Kidney (tissue), 14 donors: ENCODE measurements around the gene RIT2. TPM values are rescaled to one million over a fixed set of nuclear protein-coding genes. Genes with fewer than 3 reads are reported as not detected.
A peak's percentile ranks its signal among the peaks of the same experiment; 100 is the strongest.

Source experiments
- DNase-seq, 5 donors: peaks; one replicate each; pipeline ENCODE4 v3.0.0-alpha.2; 2013 to 2020
- FAIRE-seq: peaks from 2 replicates; lab custom pipeline; 2012; peaks lifted over from hg19 to GRCh38; lab: Jason Lieb, UNC
- H3K27ac ChIP-seq, 2 donors: one replicate each; pipeline ENCODE4 v1.7.0; 2013; ENCODE audit warnings: low read depth in 2 of 2, low read length in 2 of 2, inconsistent platforms in 1 of 2
- H3K27me3 ChIP-seq: one replicate; pipeline ENCODE4 v1.7.1; 2013; ENCODE audit warnings: low read length, inconsistent platforms; ENCODE audit not compliant: control insufficient read depth, insufficient read depth
- H3K36me3 ChIP-seq, 3 donors: one replicate each; pipeline versions ENCODE4 v1.7.0 to v1.7.1; 2013; ENCODE audit warnings: low read length in 3 of 3, control low read depth in 1 of 3, inconsistent platforms in 1 of 3; ENCODE audit not compliant: insufficient read depth in 3 of 3, control insufficient read depth in 2 of 3
- H3K4me1 ChIP-seq, 3 donors: one replicate each; pipeline versions ENCODE4 v1.7.0 to v1.7.1; 2013; ENCODE audit warnings: low read length in 3 of 3, inconsistent platforms in 1 of 3, low read depth in 1 of 3; ENCODE audit not compliant: control insufficient read depth in 2 of 3, insufficient read depth in 2 of 3
- H3K4me3 ChIP-seq, 3 donors: one replicate each; pipeline versions ENCODE4 v1.7.0 to v1.8.1; 2013; ENCODE audit warnings: low read length in 3 of 3, control low read depth in 1 of 3, inconsistent platforms in 1 of 3
- H3K9ac ChIP-seq, 3 donors: one replicate each; pipeline versions ENCODE4 v1.7.0 to v1.7.1; 2013; ENCODE audit warnings: low read length in 3 of 3, control low read depth in 1 of 3, inconsistent platforms in 1 of 3
- H3K9me3 ChIP-seq, 3 donors: one replicate each; pipeline versions ENCODE4 v1.7.0 to v1.7.1; 2013; ENCODE audit warnings: low read length in 3 of 3, control low read depth in 1 of 3, inconsistent platforms in 1 of 3; ENCODE audit not compliant: control insufficient read depth in 2 of 3, insufficient read depth in 1 of 3
- intact Hi-C: fragments of 100-400 bp; cut with DNase I; formaldehyde crosslinking; loops from one replicate; pipeline ENCODE4 v1.11.1; 2022
- polyA plus RNA-seq: library from polyadenylated mRNA; stranded (reverse); fragments of 350-450 nt; fragmentation: Illumina TruSeq; extraction: RNeasy Lipid Tissue Mini Kit (QIAGEN cat#74804); gene quantifications from one replicate; pipeline ENCODE4 v1.2.3, GENCODE V29; 2014; ENCODE audit warnings: low read depth, low replicate concordance; ENCODE audit not compliant: insufficient read depth
- total RNA-seq: library from RNA; stranded (reverse); fragmentation: NEBNext Ultra II Directional; extraction: Animal tissue kit (Norgen Biotek cat#: 25700); gene quantifications from one replicate; pipeline ENCODE4 v1.2.1, GENCODE V29; 2021
- TF ChIP-seq, protein P1 (sequence below): IDR thresholded peaks from 3 replicates; pipeline ENCODE4 v1.5.1; 2012; ENCODE audit warnings: mild to moderate bottlenecking, moderate library complexity, borderline replicate concordance; ENCODE audit not compliant: insufficient read depth; ENCODE audit errors: extremely low read depth
- donor health status: control.
- donor health status: control.
- donor health status: control.
- donor health status: control.
- donor health status: control.
- donor health status: DM: yes; HTN: yes; CAD: no.
- donor health status: Normal renal cell carcinoma (clear cell type).

Gene RIT2
- total and polyA plus RNA-seq, 2 donors from 2014 or later = not detected

DNA sequence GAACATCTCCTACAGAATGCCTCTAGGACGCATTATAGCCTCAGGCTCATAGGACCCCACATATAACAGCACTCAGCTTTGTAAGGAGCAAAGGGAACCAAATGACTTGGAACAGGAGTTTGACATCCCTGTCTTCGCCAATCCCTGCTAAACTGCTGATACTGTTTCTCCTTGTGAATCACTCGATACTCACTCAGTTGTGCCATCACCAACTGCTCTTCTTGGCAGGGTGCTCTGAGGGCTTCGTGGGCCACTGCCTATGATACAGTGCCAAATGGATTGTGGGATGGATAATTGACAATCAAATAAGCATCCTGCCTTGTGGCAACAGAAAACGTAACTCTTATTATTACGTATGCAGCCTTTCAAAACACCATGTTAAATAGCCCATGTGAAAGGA is 396.3 kb downstream of the RIT2 start:
- H3K4me3 ChIP-seq = no peak overlapping the region
- H3K9ac ChIP-seq = no peak overlapping the region
- H3K9me3 ChIP-seq = no peaks in the 10 kb centered on the region
- H3K36me3 ChIP-seq = no peaks in the 10 kb centered on the region
- no peak overlapping the region for H3K27ac ChIP-seq
- TF ChIP-seq, protein P1, sequence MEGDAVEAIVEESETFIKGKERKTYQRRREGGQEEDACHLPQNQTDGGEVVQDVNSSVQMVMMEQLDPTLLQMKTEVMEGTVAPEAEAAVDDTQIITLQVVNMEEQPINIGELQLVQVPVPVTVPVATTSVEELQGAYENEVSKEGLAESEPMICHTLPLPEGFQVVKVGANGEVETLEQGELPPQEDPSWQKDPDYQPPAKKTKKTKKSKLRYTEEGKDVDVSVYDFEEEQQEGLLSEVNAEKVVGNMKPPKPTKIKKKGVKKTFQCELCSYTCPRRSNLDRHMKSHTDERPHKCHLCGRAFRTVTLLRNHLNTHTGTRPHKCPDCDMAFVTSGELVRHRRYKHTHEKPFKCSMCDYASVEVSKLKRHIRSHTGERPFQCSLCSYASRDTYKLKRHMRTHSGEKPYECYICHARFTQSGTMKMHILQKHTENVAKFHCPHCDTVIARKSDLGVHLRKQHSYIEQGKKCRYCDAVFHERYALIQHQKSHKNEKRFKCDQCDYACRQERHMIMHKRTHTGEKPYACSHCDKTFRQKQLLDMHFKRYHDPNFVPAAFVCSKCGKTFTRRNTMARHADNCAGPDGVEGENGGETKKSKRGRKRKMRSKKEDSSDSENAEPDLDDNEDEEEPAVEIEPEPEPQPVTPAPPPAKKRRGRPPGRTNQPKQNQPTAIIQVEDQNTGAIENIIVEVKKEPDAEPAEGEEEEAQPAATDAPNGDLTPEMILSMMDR = no peak
- FAIRE-seq (no peak), DNase-seq (no peak)
- no peaks in the 10 kb centered on the region for H3K4me1 ChIP-seq
- intact Hi-C loops = no loop called here
- H3K27me3 ChIP-seq = no peaks in the 10 kb centered on the region

DNA sequence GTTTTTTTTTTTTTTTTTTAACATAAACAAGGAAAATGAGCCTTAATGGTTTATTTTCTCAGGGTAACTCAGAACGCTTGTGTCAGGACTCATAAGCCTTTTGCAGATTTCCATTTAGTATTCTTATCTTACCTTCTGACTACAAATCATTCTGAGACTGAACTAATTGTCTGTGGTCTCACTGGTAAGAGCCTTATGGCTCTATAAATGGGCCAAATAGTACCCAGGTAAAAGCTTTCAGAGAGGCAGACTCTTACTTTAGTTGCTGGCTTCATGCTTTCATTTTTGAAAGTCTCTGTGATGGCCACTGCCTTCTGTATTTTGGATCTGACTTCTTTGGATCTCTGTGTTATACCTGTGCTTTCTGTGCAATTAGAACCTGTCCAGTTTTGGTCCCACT is 403.4 kb downstream of the RIT2 start:
- no peak for FAIRE-seq
- Histone ChIP-seq H3K27me3 (no peaks in the 10 kb centered on the region), H3K27ac (no peak overlapping the region), H3K36me3 (no peaks in the 10 kb centered on the region), H3K9me3 (no peaks in the 10 kb centered on the region), H3K9ac (no peak overlapping the region), H3K4me3 (no peak overlapping the region), H3K4me1 (no peaks in the 10 kb centered on the region)
- intact Hi-C loops = no loop called here
- TF ChIP-seq, protein P1 = no peak
- no peak for DNase-seq

DNA sequence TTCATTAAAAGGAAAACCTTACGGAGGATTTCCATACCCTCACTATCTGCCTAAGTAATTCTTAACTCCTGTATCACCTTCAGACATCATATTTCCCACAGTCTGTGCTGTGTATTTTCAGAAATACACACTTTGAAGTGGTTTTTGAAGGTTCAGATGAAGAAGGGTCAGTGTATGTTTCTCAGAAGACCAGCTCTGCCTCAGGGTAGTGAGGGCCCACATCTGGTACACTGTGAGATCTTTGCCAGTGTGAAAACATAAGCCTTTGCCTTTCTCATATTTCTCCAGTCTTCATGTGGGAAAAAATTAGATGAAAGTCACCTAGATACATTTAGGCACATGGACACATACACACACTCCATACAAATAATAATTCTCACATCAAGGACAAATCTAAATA is 408.4 kb downstream of the RIT2 start:
- H3K9ac ChIP-seq = no peak overlapping the region
- FAIRE-seq (no peak), DNase-seq (no peak)
- no peak overlapping the region for H3K4me3 ChIP-seq
- no peak overlapping the region for H3K27ac ChIP-seq
- H3K36me3 ChIP-seq = no peaks in the 10 kb centered on the region
- H3K4me1 ChIP-seq = no peaks in the 10 kb centered on the region
- intact Hi-C loops = no loop called here
- H3K27me3 ChIP-seq = no peaks in the 10 kb centered on the region
- no peaks in the 10 kb centered on the region for H3K9me3 ChIP-seq
- TF ChIP-seq, protein P1 = no peak

DNA sequence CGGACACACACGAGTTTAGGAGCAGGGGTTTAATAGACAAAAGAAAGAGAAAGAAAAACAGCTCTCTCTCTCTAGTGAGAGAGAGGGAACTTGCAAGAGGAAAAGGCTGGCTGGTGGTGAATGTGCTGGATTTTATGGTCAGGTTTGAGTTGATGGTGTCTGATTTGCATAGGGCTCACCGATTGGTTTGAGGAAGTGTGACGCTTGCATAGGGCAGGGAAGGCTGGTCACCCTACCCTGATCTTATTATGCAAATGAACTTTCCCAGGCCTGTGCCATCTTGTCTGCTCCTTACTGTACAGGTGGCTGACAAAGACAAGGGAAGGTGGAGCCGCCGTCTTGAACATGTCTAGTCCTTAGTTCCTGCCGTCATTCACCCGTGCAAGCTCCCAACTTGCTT is 408.9 kb downstream of the RIT2 start:
- H3K9ac ChIP-seq = no peak overlapping the region
- no peaks in the 10 kb centered on the region for H3K9me3 ChIP-seq
- H3K4me1 ChIP-seq = no peaks in the 10 kb centered on the region
- peak; percentile 15 to 62 (median 38) for DNase-seq
- H3K27me3 ChIP-seq = no peaks in the 10 kb centered on the region
- H3K36me3 ChIP-seq = no peaks in the 10 kb centered on the region
- no peak overlapping the region for H3K27ac ChIP-seq
- FAIRE-seq = no peak
- intact Hi-C loops = no loop called here
- no peak overlapping the region for H3K4me3 ChIP-seq
- TF ChIP-seq, protein P1 = no peak
